Osteocyte (in vitro differentiated cells): ENCODE results near the gene TMEM214. TPM values are rescaled to one million over a fixed set of nuclear protein-coding genes. Genes with fewer than 3 reads are reported as not detected.

Source experiments
- DNase-seq: peaks from one replicate; pipeline ENCODE4 v3.0.0; 2021; ENCODE audit warnings: mixed read lengths; ENCODE audit not compliant: unreplicated experiment; ENCODE audit errors: extremely low spot score
- H3K27ac Mint-ChIP-seq: one replicate; pipeline ENCODE4 v1.8.0; 2021; ENCODE audit warnings: mild to moderate bottlenecking, mixed read lengths; ENCODE audit not compliant: unreplicated experiment
- H3K27me3 Mint-ChIP-seq: one replicate; pipeline ENCODE4 v1.8.0; 2021; ENCODE audit warnings: mixed read lengths; ENCODE audit not compliant: unreplicated experiment
- H3K36me3 Mint-ChIP-seq: one replicate; pipeline ENCODE4 v1.8.0; 2021; ENCODE audit warnings: mixed read lengths; ENCODE audit not compliant: unreplicated experiment
- H3K4me1 Mint-ChIP-seq: one replicate; pipeline ENCODE4 v1.8.0; 2021; ENCODE audit warnings: mixed read lengths; ENCODE audit not compliant: unreplicated experiment
- H3K4me3 Mint-ChIP-seq: one replicate; pipeline ENCODE4 v1.8.0; 2021; ENCODE audit warnings: mild to moderate bottlenecking, moderate library complexity, mixed read lengths; ENCODE audit not compliant: unreplicated experiment
- H3K9me3 Mint-ChIP-seq: one replicate; pipeline ENCODE4 v1.8.0; 2021; ENCODE audit warnings: mixed read lengths; ENCODE audit not compliant: unreplicated experiment
- CTCF ChIP-seq: fragments of 200-600 bp; sonication (generic); IDR thresholded peaks from 2 replicates; pipeline ENCODE4 v1.5.0; 2021; ENCODE audit warnings: antibody characterized with exemption, mild to moderate bottlenecking, moderate library complexity
- total RNA-seq: library from RNA; stranded (reverse); gene quantifications from 2 replicates; pipeline ENCODE4 v1.2.1, GENCODE V29; 2021

Gene TMEM214
- total RNA-seq, 1 donor from 2014 or later = 118 TPM

- Mint-ChIP-seq H3K9me3 (no peaks in the 10 kb centered on the region), H3K27me3 (no peaks in the 10 kb centered on the region), H3K4me1 (peaks cover 26% of the 10 kb centered on the region), H3K4me3 (no peak overlapping the region), H3K27ac (no peak overlapping the region), H3K36me3 (peaks cover 6% of the 10 kb centered on the region)
- no peak for TF ChIP-seq CTCF
- DNase-seq = no peak
Measured at GRCh38 chr2:27029051-27029450, 3.7 kb upstream of the TMEM214 start.

- TF ChIP-seq CTCF = no peak
- Mint-ChIP-seq H3K27me3 (no peaks in the 10 kb centered on the region), H3K27ac (peak overlapping the region; percentile 94), H3K36me3 (peaks cover 22% of the 10 kb centered on the region), H3K9me3 (no peaks in the 10 kb centered on the region), H3K4me1 (peaks cover 35% of the 10 kb centered on the region), H3K4me3 (peak overlapping the region; percentile 97)
- no peak for DNase-seq
Measured at GRCh38 chr2:27033253-27033852, 588 bp downstream of the TMEM214 start.

- Mint-ChIP-seq H3K4me1 (peaks cover 18% of the 10 kb centered on the region), H3K36me3 (peaks cover 39% of the 10 kb centered on the region), H3K9me3 (no peaks in the 10 kb centered on the region), H3K4me3 (no peak overlapping the region), H3K27ac (no peak overlapping the region), H3K27me3 (no peaks in the 10 kb centered on the region)
- DNase-seq = no peak
- TF ChIP-seq CTCF = no peak
Measured at GRCh38 chr2:27038012-27038411, 5.2 kb downstream of the TMEM214 start.

- no peaks in the 10 kb centered on the region for H3K9me3 Mint-ChIP-seq
- no peak for TF ChIP-seq CTCF
- no peak overlapping the region for H3K27ac Mint-ChIP-seq
- no peaks in the 10 kb centered on the region for H3K27me3 Mint-ChIP-seq
- peaks cover 13% of the 10 kb centered on the region for H3K4me1 Mint-ChIP-seq
- H3K36me3 Mint-ChIP-seq = peaks cover 39% of the 10 kb centered on the region
- H3K4me3 Mint-ChIP-seq = no peak overlapping the region
- no peak for DNase-seq
Measured at GRCh38 chr2:27038631-27039339, 6.0 kb downstream of the TMEM214 start.

GRCh38 chr2:27039426-27039825, 6.7 kb downstream of the TMEM214 start:
- Mint-ChIP-seq H3K9me3 (no peaks in the 10 kb centered on the region), H3K27ac (no peak overlapping the region), H3K4me3 (no peak overlapping the region), H3K27me3 (no peaks in the 10 kb centered on the region), H3K36me3 (peaks cover 39% of the 10 kb centered on the region), H3K4me1 (peaks cover 7% of the 10 kb centered on the region)
- no peak for DNase-seq
- no peak for TF ChIP-seq CTCF
